GM12878 (cell line): ENCODE data around the gene OFD1. TPM values are rescaled to one million over a fixed set of nuclear protein-coding genes. Genes with fewer than 3 reads are reported as not detected.

Source experiments
- ATAC-seq: fragments of 200-7000 bp; cut with Tn5 transposase; 3 replicates; pipeline ENCODE4 v1.9.1; 2020; ENCODE audit warnings: mild to moderate bottlenecking, moderate library complexity
- BruUV-seq: library from RNA; stranded (reverse); fragments of 400-500 nt; replicated peaks from 2 replicates; lab custom pipeline; 2021; lab: Mats Ljungman, UMichigan
- CTCF ChIA-PET: fragments of 300-600 bp; sonication (Branson Sonifier 250); formaldehyde crosslinking; extraction: SDS; loops from one replicate; lab custom pipeline; 2021; ENCODE audit warnings: inconsistent platforms; lab: Yijun Ruan, JAX
- POLR2A ChIA-PET: fragments of 350-600 bp; formaldehyde crosslinking; extraction: SDS; loops from one replicate; lab custom pipeline; 2021; ENCODE audit warnings: inconsistent platforms; lab: Charles Lee
- RAD21 ChIA-PET: fragments of 300-600 bp; sonication (Branson Sonifier 250); formaldehyde crosslinking; loops from one replicate; lab custom pipeline; 2023; ENCODE audit warnings: antibody characterized with exemption; ENCODE audit not compliant: unreplicated experiment; lab: Charles Lee
- SMC1A ChIA-PET: fragments of 300-600 bp; sonication (Branson Sonifier 250); formaldehyde crosslinking; loops from one replicate; lab custom pipeline; 2023; ENCODE audit not compliant: unreplicated experiment, uncharacterized antibody; lab: Charles Lee
- DNase-seq: peaks from one replicate; pipeline ENCODE4 v3.0.0-alpha.2; 2011; ENCODE audit warnings: low read depth, low spot score
- FAIRE-seq: peaks from 3 replicates; lab custom pipeline; 2011; peaks lifted over from hg19 to GRCh38; lab: Jason Lieb, UNC
- H2AFZ ChIP-seq: 2 replicates; pipeline ENCODE4 v1.6.0; 2011; ENCODE audit warnings: low read depth, low read length, control low read depth; ENCODE audit not compliant: control insufficient read depth
- H3K27ac ChIP-seq: 2 replicates; pipeline ENCODE4 v1.5.1; 2011; ENCODE audit warnings: control low read depth; ENCODE audit not compliant: control insufficient read depth, insufficient read depth
- H3K27me3 ChIP-seq, 2 experiments: replicated peaks in 1 of 2; 2 replicates each; pipeline versions ENCODE4 v1.6.0 to v1.6.1; 2011; ENCODE audit warnings: low read length in 1 of 2; ENCODE audit not compliant: control insufficient read depth in 2 of 2, insufficient read depth in 2 of 2
- H3K36me3 ChIP-seq, 2 experiments: 2 replicates each; pipeline ENCODE4 v1.5.1; 2011; ENCODE audit warnings: low read length in 1 of 2; ENCODE audit not compliant: control insufficient read depth in 2 of 2, insufficient read depth in 2 of 2
- H3K4me1 ChIP-seq: 2 replicates; pipeline ENCODE4 v1.6.1; 2011; ENCODE audit warnings: mild to moderate bottlenecking, low read length, moderate library complexity, mixed read lengths; ENCODE audit not compliant: control insufficient read depth, insufficient read depth
- H3K4me2 ChIP-seq: 2 replicates; pipeline ENCODE4 v1.6.0; 2011; ENCODE audit warnings: control low read depth; ENCODE audit not compliant: control insufficient read depth, insufficient read depth
- H3K4me3 ChIP-seq: fragments of 200-600 bp; sonication (generic); 2 replicates; pipeline ENCODE4 v1.5.1; 2016
- H3K79me2 ChIP-seq: 2 replicates; pipeline ENCODE4 v1.6.0; 2011; ENCODE audit warnings: low read length; ENCODE audit not compliant: control insufficient read depth, insufficient read depth
- H3K9ac ChIP-seq: 2 replicates; pipeline ENCODE4 v1.8.0; 2011; ENCODE audit warnings: low read length, control low read depth, mixed read lengths; ENCODE audit not compliant: control insufficient read depth, insufficient read depth
- H3K9me3 ChIP-seq: replicated peaks from 3 replicates; pipeline ENCODE4 v1.5.1; 2011; ENCODE audit warnings: mild to moderate bottlenecking, low read length; ENCODE audit not compliant: control insufficient read depth, insufficient read depth
- H4K20me1 ChIP-seq: 2 replicates; pipeline ENCODE4 v1.6.0; 2011; ENCODE audit not compliant: control insufficient read depth, insufficient read depth
- BCL11A ChIP-seq: IDR thresholded peaks from 2 replicates; pipeline ENCODE4 v1.6.1; 2011; ENCODE audit warnings: low read depth, low read length
- CREM ChIP-seq: IDR thresholded peaks from 2 replicates; pipeline ENCODE4 v1.6.1; 2014; ENCODE audit warnings: antibody characterized with exemption, low read depth
- DPF2 ChIP-seq: fragments of 450-650 bp; IDR thresholded peaks from 2 replicates; pipeline ENCODE4 v1.6.1; 2017; ENCODE audit warnings: mild to moderate bottlenecking
- EZH2 ChIP-seq: IDR thresholded peaks from 2 replicates; pipeline ENCODE4 v1.6.1; 2012; ENCODE audit warnings: low read depth, mild to moderate bottlenecking, control low read depth, inconsistent platforms, low read length, borderline replicate concordance; ENCODE audit not compliant: control insufficient read depth
- HDAC6 ChIP-seq: fragments of 200-600 bp; sonication (generic); IDR thresholded peaks from one replicate; pipeline ENCODE4 v1.8.0; 2017; ENCODE audit warnings: antibody characterized with exemption; ENCODE audit not compliant: unreplicated experiment
- IKZF1 ChIP-seq: fragments of 450-650 bp; conservative IDR thresholded peaks from 2 replicates; pipeline ENCODE4 v1.6.1; 2017; ENCODE audit warnings: antibody characterized with exemption, mild to moderate bottlenecking
- IKZF2 ChIP-seq, 2 experiments: fragments of 450-650 bp; IDR thresholded peaks; 2 replicates each; pipeline ENCODE4 v1.6.1; 2017; ENCODE audit warnings: mild to moderate bottlenecking in 2 of 2, moderate library complexity in 2 of 2
- MEF2B ChIP-seq: fragments of 450-650 bp; IDR thresholded peaks from 2 replicates; pipeline ENCODE4 v1.6.1; 2018; ENCODE audit warnings: mild to moderate bottlenecking, moderate library complexity; ENCODE audit not compliant: partially characterized antibody, poor library complexity, severe bottlenecking
- MTA2 ChIP-seq: fragments of 450-650 bp; IDR thresholded peaks from 2 replicates; pipeline ENCODE4 v1.6.1; 2016; ENCODE audit warnings: low read depth, mild to moderate bottlenecking, moderate library complexity
- MYB ChIP-seq: fragments of 150-350 bp; IDR thresholded peaks from 2 replicates; pipeline ENCODE4 v1.6.1; 2014; ENCODE audit warnings: mild to moderate bottlenecking, low read depth, low read length, borderline replicate concordance
- MYC ChIP-seq: IDR thresholded peaks from 2 replicates; pipeline ENCODE4 v1.6.1; 2011; ENCODE audit warnings: mild to moderate bottlenecking, low read length, moderate library complexity, inconsistent platforms; ENCODE audit not compliant: insufficient read depth, insufficient replicate concordance, insufficient read length, severe bottlenecking
- NBN ChIP-seq: fragments of 450-650 bp; IDR thresholded peaks from 2 replicates; pipeline ENCODE4 v1.6.1; 2016
- NFXL1 ChIP-seq: fragments of 450-650 bp; IDR thresholded peaks from 2 replicates; pipeline ENCODE4 v1.6.1; 2017; ENCODE audit warnings: antibody characterized with exemption, mild to moderate bottlenecking, borderline replicate concordance
- RAD21 ChIP-seq: IDR thresholded peaks from 2 replicates; pipeline ENCODE4 v1.6.1; 2011; ENCODE audit warnings: mild to moderate bottlenecking, low read depth, low read length, moderate library complexity; ENCODE audit not compliant: insufficient read depth
- SMAD1 ChIP-seq: fragments of 450-650 bp; IDR thresholded peaks from 2 replicates; pipeline ENCODE4 v1.6.1; 2018; ENCODE audit warnings: mild to moderate bottlenecking, low read depth; ENCODE audit not compliant: partially characterized antibody
- SPI1 ChIP-seq: IDR thresholded peaks from 2 replicates; pipeline ENCODE4 v1.6.1; 2011; ENCODE audit warnings: low read depth, mild to moderate bottlenecking, low read length, moderate library complexity, borderline replicate concordance; ENCODE audit not compliant: insufficient read depth
- YY1 ChIP-seq: IDR thresholded peaks from 2 replicates; pipeline ENCODE4 v1.6.1; 2011; ENCODE audit warnings: low read depth, mild to moderate bottlenecking, low read length
- ZNF217 ChIP-seq: fragments of 450-650 bp; IDR thresholded peaks from 2 replicates; pipeline ENCODE4 v1.6.1; 2017; ENCODE audit warnings: antibody characterized with exemption, mild to moderate bottlenecking
- ZNF384 ChIP-seq: IDR thresholded peaks from 2 replicates; pipeline ENCODE4 v1.6.1; 2012; ENCODE audit warnings: low read depth, mild to moderate bottlenecking, low read length, improper control_type of control experiment, borderline replicate concordance
- ZZZ3 ChIP-seq: IDR thresholded peaks from 2 replicates; pipeline ENCODE4 v1.6.1; 2011; ENCODE audit warnings: low read depth; ENCODE audit not compliant: control insufficient read depth, insufficient read length
- WGBS: methylation state at CpG from one replicate; pipeline ENCODE4 v1.1.6; 2016; ENCODE audit warnings: low lambda C conversion rate; ENCODE audit not compliant: insufficient replicate concordance, insufficient coverage; ENCODE audit errors: missing lambda C conversion rate; 5-methylcytosine and 5-hydroxymethylcytosine counted together
- in situ Hi-C: fragments of 300-500 bp; cut with MboI; formaldehyde crosslinking; loops from 9 replicates; pipeline ENCODE4 v1.14.3; 2018; ENCODE audit warnings: mixed read lengths
- intact Hi-C: fragments of 100-400 bp; cut with micrococcal nuclease; formaldehyde crosslinking; loops from one replicate; pipeline ENCODE4 v1.14.2; 2022; ENCODE audit not compliant: unreplicated experiment
- polyA plus RNA-seq, 11 experiments: library from polyadenylated mRNA; depleted of rRNA in 4 of 11; unstranded in 6 of 11; stranded (reverse) in 5 of 11; fragments of >200 nt; fragmentation: Nextera tagmentation in 4 of 11; fragmentation: Illumina TruSeq in 1 of 11; extraction: Ambion mirVana in 4 of 11; extraction: Trizol in 1 of 11; gene quantifications; 1 replicate in 1 of 11; 2 replicates in 10 of 11; pipeline versions ENCODE4 v1.2.1 to v1.2.3, GENCODE V29; 2011 to 2016; ENCODE audit warnings: inconsistent platforms in 2 of 11, missing spikeins in 2 of 11, low read depth in 1 of 11
- total RNA-seq, 4 experiments: library from RNA; depleted of rRNA in 3 of 4; stranded (reverse); fragments of >200 nt in 3 of 4; fragmentation: Illumina TruSeq in 1 of 4; extraction: Trizol in 1 of 4; gene quantifications; 2 replicates each; pipeline versions ENCODE4 v1.2.1 to v1.2.3, GENCODE V29; 2013 to 2021
- TF ChIP-seq, protein P1 (sequence below): fragments of 450-650 bp; IDR thresholded peaks from 2 replicates; pipeline ENCODE4 v1.6.1; 2017; ENCODE audit warnings: mild to moderate bottlenecking, moderate library complexity

OFD1 gene
- total and polyA plus RNA-seq, 10 of the 15 experiments (the other 5 are each of a cell fraction or from before 2014, with no cell fraction given): 22.4 to 77.2 (median 34.1) TPM

GRCh38 chrX:13685126-13685763 lies 49.3 kb upstream of the OFD1 start:
- H3K4me2 ChIP-seq: peak overlapping the region; percentile 27
- BruUV-seq: no TSS peak
- H3K9ac ChIP-seq: no peak overlapping the region
- H3K36me3 ChIP-seq: no peaks in the 10 kb centered on the region
- H3K4me1 ChIP-seq: peaks cover 7% of the 10 kb centered on the region; the same call in 1 of the 2 replicates
- intact Hi-C loops (loop anchor here (5.0 kb wide), 1 partner anchor 603 kb away; no protein-coding TSS in a partner anchor), in situ Hi-C loops (no loop called here)
- H3K27ac ChIP-seq: no peak overlapping the region
- no peaks in the 10 kb centered on the region; the same call in 2 of the 3 replicates for H3K9me3 ChIP-seq
- SMC1A ChIA-PET: interaction anchor here (0.6 to 6.4 kb wide), 12 partner anchors 8 to 343 kb away, joined by 3 to 79 read pairs (median 4); partner anchors contain the start of genes OFD1 and TRAPPC2
- RAD21 ChIA-PET: interaction anchor here (0.7 to 5.9 kb wide), 9 partner anchors 8 to 49 kb away, joined by 3 to 42 read pairs (median 4); partner anchors contain the start of genes OFD1 and TRAPPC2
- H3K4me3 ChIP-seq: no peak overlapping the region
- peaks cover 18% of the 10 kb centered on the region for H3K79me2 ChIP-seq
- POLR2A ChIA-PET: interaction anchor here (0.8 to 5.1 kb wide), 5 partner anchors 12 to 23 kb away, joined by 3 to 45 read pairs (median 5); no protein-coding TSS in a partner anchor
- no peaks in the 10 kb centered on the region for H4K20me1 ChIP-seq
- CTCF ChIA-PET: interaction anchor here (1.0 to 1.9 kb wide), 2 partner anchors 9 to 23 kb away, joined by 4 to 6 read pairs; no protein-coding TSS in a partner anchor
- peak; percentile 4 for ATAC-seq
- no peak for DNase-seq
- H3K27me3 ChIP-seq: no peaks in the 10 kb centered on the region
- no peak overlapping the region for H2AFZ ChIP-seq
- FAIRE-seq: no peak
- 1% methylated on average over 3 of the region's 3 CpGs for WGBS
- TF ChIP-seq MEF2B (peak; percentile 58), ZZZ3 (no peak), NBN (0 out of 2 replicates have a peak, but pooled peaks have one; percentile 45), MYB (no peak), IKZF1 (peak; percentile 46), SMAD1 (peak; percentile 41), IKZF2 (IDR thresholded peaks at IDR 0.05) (peak; percentile 45 to 53; a peak in 2 of 4 replicates), SPI1 (peak; percentile 69; the same call in 1 of the 2 replicates), EZH2 (no peak), NFXL1 (no peak), MTA2 (peak; percentile 37; the same call in 1 of the 2 replicates), BCL11A (no peak), YY1 (no peak), ZNF217 (0 out of 2 replicates have a peak, but pooled peaks have one; percentile 17), ZNF384 (peak; percentile 70), DPF2 (peak; percentile 64; the same call in 1 of the 2 replicates), HDAC6 (no peak), CREM (no peak), MYC (no peak), RAD21 (no peak)
- TF ChIP-seq, protein P1, sequence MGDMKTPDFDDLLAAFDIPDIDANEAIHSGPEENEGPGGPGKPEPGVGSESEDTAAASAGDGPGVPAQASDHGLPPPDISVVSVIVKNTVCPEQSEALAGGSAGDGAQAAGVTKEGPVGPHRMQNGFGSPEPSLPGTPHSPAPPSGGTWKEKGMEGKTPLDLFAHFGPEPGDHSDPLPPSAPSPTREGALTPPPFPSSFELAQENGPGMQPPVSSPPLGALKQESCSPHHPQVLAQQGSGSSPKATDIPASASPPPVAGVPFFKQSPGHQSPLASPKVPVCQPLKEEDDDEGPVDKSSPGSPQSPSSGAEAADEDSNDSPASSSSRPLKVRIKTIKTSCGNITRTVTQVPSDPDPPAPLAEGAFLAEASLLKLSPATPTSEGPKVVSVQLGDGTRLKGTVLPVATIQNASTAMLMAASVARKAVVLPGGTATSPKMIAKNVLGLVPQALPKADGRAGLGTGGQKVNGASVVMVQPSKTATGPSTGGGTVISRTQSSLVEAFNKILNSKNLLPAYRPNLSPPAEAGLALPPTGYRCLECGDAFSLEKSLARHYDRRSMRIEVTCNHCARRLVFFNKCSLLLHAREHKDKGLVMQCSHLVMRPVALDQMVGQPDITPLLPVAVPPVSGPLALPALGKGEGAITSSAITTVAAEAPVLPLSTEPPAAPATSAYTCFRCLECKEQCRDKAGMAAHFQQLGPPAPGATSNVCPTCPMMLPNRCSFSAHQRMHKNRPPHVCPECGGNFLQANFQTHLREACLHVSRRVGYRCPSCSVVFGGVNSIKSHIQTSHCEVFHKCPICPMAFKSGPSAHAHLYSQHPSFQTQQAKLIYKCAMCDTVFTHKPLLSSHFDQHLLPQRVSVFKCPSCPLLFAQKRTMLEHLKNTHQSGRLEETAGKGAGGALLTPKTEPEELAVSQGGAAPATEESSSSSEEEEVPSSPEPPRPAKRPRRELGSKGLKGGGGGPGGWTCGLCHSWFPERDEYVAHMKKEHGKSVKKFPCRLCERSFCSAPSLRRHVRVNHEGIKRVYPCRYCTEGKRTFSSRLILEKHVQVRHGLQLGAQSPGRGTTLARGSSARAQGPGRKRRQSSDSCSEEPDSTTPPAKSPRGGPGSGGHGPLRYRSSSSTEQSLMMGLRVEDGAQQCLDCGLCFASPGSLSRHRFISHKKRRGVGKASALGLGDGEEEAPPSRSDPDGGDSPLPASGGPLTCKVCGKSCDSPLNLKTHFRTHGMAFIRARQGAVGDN: 0 out of 2 replicates have a peak, but pooled peaks have one; percentile 36
